Spinal cord (tissue), 10 donors: ENCODE results near the gene KCNAB1. TPM values are rescaled to one million over a fixed set of nuclear protein-coding genes. Genes with fewer than 3 reads are reported as not detected.
A peak's percentile ranks its signal among the peaks of the same experiment; 100 is the strongest.

Source experiments
- DNase-seq, 6 donors: peaks; one replicate each; pipeline versions ENCODE4 v3.0.0 to v3.0.0-alpha.2; 2013 to 2015; ENCODE audit warnings: low spot score in 6 of 6, low read depth in 4 of 6
- H3K27ac ChIP-seq: one replicate; pipeline ENCODE4 v1.5.1; 2013; ENCODE audit warnings: low read depth, low read length, control low read depth
- H3K27me3 ChIP-seq: one replicate; pipeline ENCODE4 v1.6.1; 2013; ENCODE audit warnings: low read length; ENCODE audit not compliant: control insufficient read depth, insufficient read depth
- H3K36me3 ChIP-seq: one replicate; pipeline ENCODE4 v1.6.1; 2013; ENCODE audit warnings: low read length; ENCODE audit not compliant: control insufficient read depth, insufficient read depth
- H3K4me1 ChIP-seq: one replicate; pipeline ENCODE4 v1.6.1; 2013; ENCODE audit warnings: low read length; ENCODE audit not compliant: control insufficient read depth, insufficient read depth
- H3K4me3 ChIP-seq: one replicate; pipeline ENCODE4 v1.5.1; 2013; ENCODE audit warnings: low read depth, low read length, control low read depth
- H3K9me3 ChIP-seq: one replicate; pipeline ENCODE4 v1.6.1; 2013; ENCODE audit warnings: low read length; ENCODE audit not compliant: control insufficient read depth, insufficient read depth
- WGBS: methylation state at CpG from one replicate; pipeline ENCODE4 v1.1.5; 2013; ENCODE audit warnings: missing lambda C conversion rate; ENCODE audit not compliant: insufficient coverage; 5-methylcytosine and 5-hydroxymethylcytosine counted together
- polyA plus RNA-seq, 2 donors: library from polyadenylated mRNA; unstranded; fragments of 120-200 nt; gene quantifications; one replicate each; pipeline ENCODE4 v1.2.1, GENCODE V29; 2013; ENCODE audit not compliant: insufficient read length in 2 of 2
- total RNA-seq, 2 donors: library from RNA; depleted of rRNA in 1 of 2; stranded (reverse); fragments of 120-200 nt in 1 of 2; fragments of >200 nt in 1 of 2; gene quantifications; one replicate each; pipeline versions ENCODE4 v1.2.3 to v1.2.4, GENCODE V29; 2013 to 2014
- donor health status: healthy.

Gene KCNAB1
- total and polyA plus RNA-seq, 4 donors: 10.1 to 27.5 (median 22.6) TPM

DNA sequence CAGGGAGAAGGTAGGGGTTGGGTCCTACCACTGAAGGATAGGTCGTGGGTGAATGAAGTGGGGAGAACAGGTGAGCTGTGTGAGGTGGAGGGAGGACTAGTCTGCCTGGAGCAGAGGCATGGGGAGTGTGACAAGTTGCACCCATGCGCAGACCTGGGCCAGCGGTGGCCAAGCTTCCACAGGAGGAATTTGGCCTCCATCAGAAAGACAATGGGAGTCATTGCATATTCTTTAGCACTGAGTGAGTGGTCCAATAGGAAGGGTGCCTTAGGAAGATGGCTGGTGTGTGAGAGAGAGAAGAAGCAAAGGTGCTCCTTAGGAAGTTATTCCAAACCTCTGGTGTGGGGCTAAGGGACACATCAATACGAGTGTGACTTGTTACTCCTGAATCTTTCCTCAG is 191.1 kb downstream of the KCNAB1 start:
- Histone ChIP-seq H3K27ac (no peak overlapping the region), H3K36me3 (no peaks in the 10 kb centered on the region), H3K27me3 (no peaks in the 10 kb centered on the region), H3K9me3 (no peaks in the 10 kb centered on the region), H3K4me3 (no peak overlapping the region), H3K4me1 (no peaks in the 10 kb centered on the region)
- WGBS: 78% methylated on average over 4 of the region's 4 CpGs
- DNase-seq: no peak

DNA sequence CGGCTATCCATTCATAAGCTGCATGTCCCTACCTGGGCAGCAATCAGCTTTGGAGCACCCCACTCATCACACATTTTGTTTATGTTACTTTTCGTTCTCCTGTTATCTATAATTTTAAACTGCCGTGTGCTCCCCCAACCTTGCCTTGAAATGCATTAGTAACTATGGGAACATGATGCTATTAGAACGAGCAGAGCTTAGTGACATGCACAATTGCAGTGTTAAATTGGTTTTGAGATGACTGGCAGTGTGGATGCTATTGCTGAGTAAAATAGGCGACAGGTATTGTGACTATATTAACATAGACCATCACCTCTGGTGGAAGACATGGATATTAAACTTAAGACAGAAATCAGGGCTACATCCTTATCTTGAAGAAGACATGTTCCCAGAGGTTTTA is 191.6 kb downstream of the KCNAB1 start:
- H3K9me3 ChIP-seq: no peaks in the 10 kb centered on the region
- WGBS: 100% methylated on average over 1 of the region's 5 CpGs
- peak in 1 of 6 donors; percentile 59 for DNase-seq
- no peak overlapping the region for H3K27ac ChIP-seq
- H3K27me3 ChIP-seq: no peaks in the 10 kb centered on the region
- H3K4me3 ChIP-seq: no peak overlapping the region
- H3K36me3 ChIP-seq: no peaks in the 10 kb centered on the region
- H3K4me1 ChIP-seq: no peaks in the 10 kb centered on the region

DNA sequence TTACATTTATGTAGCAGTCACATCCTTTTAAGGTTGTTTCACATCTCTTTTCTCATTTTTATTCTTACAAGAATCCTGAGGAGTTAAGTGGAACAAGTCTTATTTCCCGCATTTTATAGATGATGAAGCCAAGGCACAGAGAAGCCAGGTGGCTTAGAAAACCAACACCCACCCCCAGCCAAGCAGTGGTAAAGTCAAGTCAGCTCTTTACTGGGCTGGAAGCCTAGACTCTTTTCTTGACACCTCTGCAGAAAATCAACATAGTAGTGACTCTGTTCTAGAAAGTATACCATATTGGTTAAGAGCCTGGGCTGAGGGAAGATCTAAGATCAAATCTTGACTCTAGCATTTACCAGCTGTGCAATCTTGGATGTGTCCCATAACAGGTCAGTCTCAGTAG is 195.7 kb downstream of the KCNAB1 start:
- Histone ChIP-seq H3K9me3 (no peaks in the 10 kb centered on the region), H3K27me3 (no peaks in the 10 kb centered on the region), H3K4me1 (peaks cover 3% of the 10 kb centered on the region), H3K4me3 (no peak overlapping the region), H3K36me3 (no peaks in the 10 kb centered on the region), H3K27ac (no peak overlapping the region)
- peak in 1 of 6 donors; percentile 48 for DNase-seq
- no CpG with 5 or more reads among the region's 1 CpG for WGBS

DNA sequence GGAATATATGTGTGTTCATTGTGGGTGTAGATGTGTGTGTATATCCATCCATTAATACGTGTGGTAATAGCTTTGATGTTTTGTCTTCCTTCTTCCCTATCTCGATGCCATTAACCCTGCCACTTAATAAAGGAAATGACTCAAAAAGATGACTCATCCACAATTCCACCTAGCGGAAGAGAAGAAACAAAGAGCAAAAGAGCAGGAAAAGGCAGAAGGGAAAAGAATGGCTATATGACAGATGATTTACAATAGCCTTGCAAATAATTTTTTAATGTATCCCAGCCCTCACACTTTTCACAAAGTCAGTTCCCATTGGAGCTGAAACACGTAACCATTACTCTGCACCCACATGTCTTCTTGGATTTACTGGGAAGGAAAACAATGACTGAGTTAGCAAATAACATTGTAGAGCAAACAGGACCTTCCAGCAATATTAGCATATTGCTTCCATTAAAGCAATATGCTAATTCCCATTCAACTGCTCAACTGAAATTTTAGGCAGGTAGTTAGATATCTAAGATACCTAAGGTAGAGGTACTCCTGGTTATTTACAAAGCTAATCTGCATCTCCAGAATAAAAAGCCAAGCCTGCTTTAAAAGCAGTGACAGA is 197.2 kb downstream of the KCNAB1 start:
- H3K27ac ChIP-seq: no peak overlapping the region
- H3K4me1 ChIP-seq: peaks cover 3% of the 10 kb centered on the region
- no peak overlapping the region for H3K4me3 ChIP-seq
- no peak for DNase-seq
- no peaks in the 10 kb centered on the region for H3K9me3 ChIP-seq
- 100% methylated on average over 1 of the region's 4 CpGs for whole genome bisulfite sequencing
- H3K27me3 ChIP-seq: no peaks in the 10 kb centered on the region
- no peaks in the 10 kb centered on the region for H3K36me3 ChIP-seq

DNA sequence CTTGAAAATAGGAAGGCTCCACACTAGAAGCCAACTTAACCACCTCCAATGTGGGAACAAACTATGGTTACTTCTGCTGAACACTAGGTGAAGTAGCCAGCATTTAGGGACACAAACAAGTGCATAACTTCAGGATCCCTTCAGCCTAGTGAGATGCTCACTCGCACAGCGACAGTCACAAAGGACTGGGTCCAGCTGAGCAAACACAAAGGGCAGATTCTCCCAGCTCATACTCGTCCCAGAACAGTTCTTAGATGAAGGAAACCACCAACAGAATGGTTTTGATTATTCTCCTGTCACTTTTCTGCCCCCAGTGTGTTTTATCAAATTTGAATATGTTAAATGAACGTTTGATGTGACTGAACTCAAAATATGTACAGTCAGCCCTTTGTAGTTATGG is 201.6 kb downstream of the KCNAB1 start:
- Histone ChIP-seq H3K36me3 (no peaks in the 10 kb centered on the region), H3K9me3 (no peaks in the 10 kb centered on the region), H3K27ac (no peak overlapping the region), H3K4me1 (peaks cover 3% of the 10 kb centered on the region), H3K27me3 (no peaks in the 10 kb centered on the region), H3K4me3 (no peak overlapping the region)
- DNase-seq: no peak
- whole genome bisulfite sequencing: 24% methylated on average over 2 of the region's 4 CpGs

DNA sequence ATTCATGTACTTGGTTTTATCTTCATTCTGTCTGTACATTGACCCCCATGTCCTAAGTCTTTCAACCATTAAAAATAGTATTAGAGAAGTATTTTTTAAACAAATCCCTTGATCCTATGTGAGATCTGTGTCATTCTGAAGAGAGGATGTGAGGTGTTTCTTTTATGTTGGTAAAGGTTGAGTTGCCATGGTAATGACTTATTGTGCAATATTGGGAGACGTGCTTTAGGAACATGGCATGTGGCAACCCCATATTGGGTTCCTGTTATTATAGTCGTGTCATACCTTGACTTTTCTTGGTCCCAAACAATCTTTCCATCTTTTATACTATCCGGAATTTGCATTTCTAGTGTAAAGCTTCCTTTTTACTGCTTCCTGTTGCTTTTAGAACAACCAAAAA is 203.1 kb downstream of the KCNAB1 start:
- no peak for DNase-seq
- WGBS: no CpG with 5 or more reads among the region's 3 CpGs

DNA sequence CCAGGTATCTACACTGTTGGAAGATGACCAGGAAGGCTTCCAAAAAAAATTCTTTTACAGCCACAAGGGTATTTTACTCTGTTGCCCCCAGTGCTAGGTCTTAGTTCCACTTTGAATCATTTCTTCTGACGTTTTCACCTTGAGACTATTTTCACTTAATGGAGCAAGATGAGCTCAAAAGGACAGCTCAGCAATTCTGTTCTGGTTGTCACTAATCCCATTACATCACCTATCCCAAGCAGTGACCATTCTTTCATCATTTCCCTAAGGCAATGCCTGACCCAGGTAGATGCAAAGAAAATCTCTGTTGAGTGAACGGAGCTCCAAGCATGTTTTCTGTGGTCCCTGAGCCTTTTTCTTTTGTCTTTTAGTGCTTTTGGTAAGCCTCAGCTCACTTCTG is 210.0 kb downstream of the KCNAB1 start:
- 88% methylated on average over 2 of the region's 2 CpGs for WGBS
- H3K4me3 ChIP-seq: no peak overlapping the region
- H3K9me3 ChIP-seq: no peaks in the 10 kb centered on the region
- no peaks in the 10 kb centered on the region for H3K4me1 ChIP-seq
- H3K27ac ChIP-seq: no peak overlapping the region
- H3K36me3 ChIP-seq: no peaks in the 10 kb centered on the region
- no peak for DNase-seq
- no peaks in the 10 kb centered on the region for H3K27me3 ChIP-seq

More for the DNA sequence above, 203.1 kb downstream of the KCNAB1 start:
- no peak overlapping the region for H3K4me3 ChIP-seq
- H3K27ac ChIP-seq: no peak overlapping the region
- H3K4me1 ChIP-seq: peaks cover 3% of the 10 kb centered on the region
- no peaks in the 10 kb centered on the region for H3K27me3 ChIP-seq
- no peaks in the 10 kb centered on the region for H3K36me3 ChIP-seq
- H3K9me3 ChIP-seq: no peaks in the 10 kb centered on the region

DNA sequence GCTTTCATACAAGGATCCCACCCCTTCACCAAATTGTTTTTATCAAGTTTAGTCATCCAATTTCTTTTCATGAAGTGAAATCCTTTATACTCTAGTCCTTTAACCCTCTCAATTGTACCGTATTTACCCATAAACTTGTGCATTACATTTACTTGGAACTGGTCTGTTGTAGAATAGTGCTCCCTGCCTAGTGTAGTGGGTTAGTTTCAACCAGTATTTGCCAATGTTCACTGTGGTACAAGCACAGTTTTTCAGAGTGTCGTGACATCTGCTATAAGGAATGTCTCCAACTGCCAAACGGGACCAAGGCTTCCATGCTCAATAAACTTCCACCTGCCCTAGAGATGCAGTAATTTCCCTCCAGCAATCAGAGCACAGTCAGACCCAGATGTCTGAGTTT is 211.9 kb downstream of the KCNAB1 start:
- WGBS: no CpG with 5 or more reads among the region's 3 CpGs
- no peak overlapping the region for H3K4me3 ChIP-seq
- H3K27ac ChIP-seq: no peak overlapping the region
- H3K27me3 ChIP-seq: no peaks in the 10 kb centered on the region
- no peaks in the 10 kb centered on the region for H3K9me3 ChIP-seq
- H3K4me1 ChIP-seq: no peaks in the 10 kb centered on the region
- no peak for DNase-seq
- no peaks in the 10 kb centered on the region for H3K36me3 ChIP-seq

DNA sequence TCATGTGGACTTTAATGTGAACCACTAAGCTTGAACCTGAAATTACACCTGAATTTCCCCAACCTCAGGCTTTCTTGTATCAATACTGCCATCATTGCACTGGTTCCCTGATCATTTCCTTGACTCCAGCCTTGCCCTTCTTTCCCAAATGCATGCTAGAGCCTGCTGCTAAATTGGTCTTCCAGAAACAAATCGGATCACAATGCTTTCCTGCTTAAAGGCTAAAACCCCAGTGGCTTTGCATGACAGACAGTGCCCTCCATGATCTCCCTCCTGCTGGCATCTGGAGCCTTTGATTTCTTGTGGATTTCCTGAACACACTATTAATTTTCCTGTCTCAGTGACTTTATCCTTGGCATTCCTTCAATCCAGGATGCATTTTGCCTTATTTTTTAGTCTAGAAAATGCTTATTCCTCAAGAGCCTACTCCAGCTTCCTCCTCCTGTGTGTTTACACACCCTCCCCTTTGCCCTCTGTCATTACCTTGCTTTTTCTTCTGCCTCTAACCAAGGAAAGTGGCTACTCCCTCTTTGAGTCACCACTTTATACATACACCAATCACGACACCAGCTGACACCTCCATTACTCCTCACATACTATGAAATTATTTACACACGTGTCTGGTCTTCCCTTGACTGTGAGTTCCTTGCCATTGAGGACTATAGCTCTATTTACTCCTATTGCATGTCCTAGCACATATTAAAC is 214.6 kb downstream of the KCNAB1 start:
- no peak overlapping the region for H3K27ac ChIP-seq
- no peaks in the 10 kb centered on the region for H3K9me3 ChIP-seq
- H3K27me3 ChIP-seq: no peaks in the 10 kb centered on the region
- no peaks in the 10 kb centered on the region for H3K4me1 ChIP-seq
- 52% methylated on average over 2 of the region's 3 CpGs for WGBS
- no peaks in the 10 kb centered on the region for H3K36me3 ChIP-seq
- DNase-seq: no peak
- no peak overlapping the region for H3K4me3 ChIP-seq

DNA sequence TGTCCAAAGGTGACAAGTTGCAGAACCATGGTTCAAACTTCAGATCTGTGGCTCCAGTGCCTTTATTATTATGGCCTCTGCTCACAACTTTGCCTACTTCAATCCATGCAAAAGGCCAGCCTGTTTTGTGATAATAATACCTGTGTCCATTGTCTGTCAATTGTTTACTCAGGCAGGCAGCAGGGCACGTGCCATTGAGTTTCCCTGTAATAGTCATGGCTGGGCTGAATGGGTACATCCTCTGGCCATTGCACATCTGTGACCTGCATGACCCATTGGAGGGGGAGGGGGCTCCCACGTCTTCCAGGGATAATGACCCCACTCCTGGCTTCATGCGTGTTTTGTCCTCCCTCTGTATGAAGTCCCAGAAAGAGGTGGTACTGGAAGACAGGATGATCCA is 219.1 kb downstream of the KCNAB1 start:
- no peaks in the 10 kb centered on the region for H3K9me3 ChIP-seq
- no peak overlapping the region for H3K27ac ChIP-seq
- H3K4me3 ChIP-seq: no peak overlapping the region
- H3K36me3 ChIP-seq: no peaks in the 10 kb centered on the region
- no peaks in the 10 kb centered on the region for H3K27me3 ChIP-seq
- no peaks in the 10 kb centered on the region for H3K4me1 ChIP-seq
- no peak for DNase-seq
- 75% methylated on average over 1 of the region's 3 CpGs for WGBS
